Vagina (tissue), 2 donors: ENCODE results near the gene PRTG.

ENCODE experiments used
- CTCF ChIP-seq, 3 experiments: fragments of 450-650 bp in 2 of 3; fragments of 200-600 bp in 1 of 3; sonication (generic) in 1 of 3; IDR thresholded peaks; one replicate each; pipeline ENCODE4 v1.5.1; 2017 to 2019; ENCODE audit warnings: antibody characterized with exemption in 3 of 3, mild to moderate bottlenecking in 2 of 3, moderate library complexity in 2 of 3
- POLR2A ChIP-seq, 2 donors: fragments of 450-650 bp; IDR thresholded peaks; one replicate each; pipeline ENCODE4 v1.6.1; 2017; ENCODE audit warnings: antibody characterized with exemption in 2 of 2, mild to moderate bottlenecking in 2 of 2, moderate library complexity in 2 of 2
- POLR2AphosphoS5 ChIP-seq, 2 donors: sonication (generic); formaldehyde crosslinking; IDR thresholded peaks; one replicate each; pipeline ENCODE4 v1.9.0; 2017; ENCODE audit warnings: antibody characterized with exemption in 2 of 2, mild to moderate bottlenecking in 2 of 2, low read depth in 1 of 2; ENCODE audit not compliant: insufficient read depth in 1 of 2

- no peak for TF ChIP-seq CTCF (IDR thresholded peaks at IDR 0.05)
- TF ChIP-seq POLR2AphosphoS5 (IDR thresholded peaks at IDR 0.05; ENCODE audit: insufficient read depth in 1 of 2, low read depth in 1 of 2): no peak
- no peak for TF ChIP-seq POLR2A (IDR thresholded peaks at IDR 0.05)
These were observed 105.9 kb downstream of the PRTG start for GRCh38 chr15:55637086-55637485.
